ENCODE results near the gene HFM1. TPM values are rescaled to one million over a fixed set of nuclear protein-coding genes. Genes with fewer than 3 reads are reported as not detected.

HFM1 gene
- total RNA-seq, 2 donors from 2014 or later, result 0.99 to 2.9 TPM

DNA sequence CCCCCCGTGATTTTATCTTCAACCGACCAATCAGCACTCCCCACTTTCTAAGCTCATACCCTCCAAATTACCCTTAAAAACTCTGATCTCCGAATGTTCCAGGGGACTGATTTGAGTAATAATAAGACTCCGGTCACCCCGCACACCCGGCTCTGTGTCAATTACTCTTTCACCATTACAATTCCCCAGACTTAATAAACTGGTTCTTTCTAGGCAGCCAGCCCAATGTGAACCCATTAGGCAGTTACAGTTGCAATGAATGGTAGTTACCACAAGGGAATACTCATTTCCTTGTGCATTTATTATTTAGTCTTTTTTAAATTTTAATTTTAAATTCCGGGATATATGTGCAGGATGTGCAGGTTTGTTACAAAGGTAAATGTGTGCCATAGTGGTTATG lies 177.9 kb downstream of the HFM1 start:
- 66 to 72% methylated on average over 7 of the region's 7 CpGs for WGBS, 2 donors

GRCh38 chr1:91224878-91225277 lies 179.8 kb downstream of the HFM1 start:
- intact Hi-C loops (cut with DNase I), result no loop called here
- no peaks in the 10 kb centered on the region for H3K4me1 ChIP-seq
- H3K36me3 ChIP-seq (replicated peaks in 1 of 2; ENCODE audit: insufficient read depth in 1 of 2, low read depth in 2 of 2), result no peaks in the 10 kb centered on the region
- DNase-seq, result no peak
- no peak overlapping the region for H3K4me3 ChIP-seq
- 77 to 79% methylated on average over 4 of the region's 4 CpGs for WGBS, 2 donors
- H3K27ac ChIP-seq, result no peak overlapping the region
- no peaks in the 10 kb centered on the region for H3K9me3 ChIP-seq
- no peaks in the 10 kb centered on the region for H3K27me3 ChIP-seq
- TF ChIP-seq POLR2A (IDR thresholded peaks at IDR 0.05), result no peak
- no peak for TF ChIP-seq CTCF (IDR thresholded peaks at IDR 0.05)
- no peak for ATAC-seq

More for the DNA sequence above, 177.9 kb downstream of the HFM1 start:
- ATAC-seq (no peak), DNase-seq (no peak)
- Histone ChIP-seq H3K4me1 (no peaks in the 10 kb centered on the region), H3K9me3 (no peaks in the 10 kb centered on the region), H3K4me3 (no peak overlapping the region), H3K36me3 (replicated peaks in 1 of 2; ENCODE audit: insufficient read depth in 1 of 2, low read depth in 2 of 2) (no peaks in the 10 kb centered on the region), H3K27me3 (no peaks in the 10 kb centered on the region), H3K27ac (no peak overlapping the region)
- intact Hi-C loops (cut with DNase I), result no loop called here
- no peak for TF ChIP-seq CTCF (IDR thresholded peaks at IDR 0.05)
- no peak for TF ChIP-seq POLR2A (IDR thresholded peaks at IDR 0.05)

GRCh38 chr1:91221017-91221416 lies 183.6 kb downstream of the HFM1 start:
- TF ChIP-seq CTCF (IDR thresholded peaks at IDR 0.05) (no peak), POLR2A (IDR thresholded peaks at IDR 0.05) (no peak)
- Histone ChIP-seq H3K4me1 (no peaks in the 10 kb centered on the region), H3K27ac (no peak overlapping the region), H3K9me3 (peaks cover 0 to 4% (median 0%) of the 10 kb centered on the region in 3 donors), H3K27me3 (no peaks in the 10 kb centered on the region), H3K36me3 (replicated peaks in 1 of 2; ENCODE audit: insufficient read depth in 1 of 2, low read depth in 2 of 2) (no peaks in the 10 kb centered on the region), H3K4me3 (no peak overlapping the region)
- intact Hi-C loops (cut with DNase I), result no loop called here
- 81% methylated on average over 4 of the region's 4 CpGs for WGBS, 2 donors
- ATAC-seq (no peak), DNase-seq (no peak)

DNA sequence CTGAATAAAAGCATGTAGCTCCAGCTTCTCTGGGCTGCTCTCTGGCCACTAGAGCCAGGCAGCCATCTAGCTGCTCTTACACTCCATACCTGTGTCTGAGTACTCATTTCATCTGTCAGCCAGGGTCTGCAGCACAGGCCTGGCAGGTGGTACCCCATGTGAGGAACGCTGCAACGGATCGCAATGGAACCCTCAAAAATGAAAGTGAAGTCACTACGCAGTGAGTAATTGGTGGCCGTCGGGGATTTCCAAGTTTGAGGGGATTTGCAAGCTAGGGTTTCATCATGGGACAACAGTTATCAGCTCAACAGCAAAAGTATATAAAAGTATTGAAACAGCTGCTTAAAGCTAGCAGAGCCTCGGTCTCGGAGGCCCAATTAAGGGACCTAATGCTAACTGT lies 186.7 kb downstream of the HFM1 start:
- ATAC-seq (no peak), DNase-seq (no peak)
- Histone ChIP-seq H3K4me1 (no peaks in the 10 kb centered on the region), H3K36me3 (replicated peaks in 1 of 2; ENCODE audit: insufficient read depth in 1 of 2, low read depth in 2 of 2) (no peaks in the 10 kb centered on the region), H3K9me3 (peaks cover 0 to 4% (median 0%) of the 10 kb centered on the region in 3 donors), H3K4me3 (no peak overlapping the region), H3K27ac (no peak overlapping the region), H3K27me3 (no peaks in the 10 kb centered on the region)
- intact Hi-C loops (cut with DNase I), result no loop called here
- WGBS, 2 donors, result 79 to 80% methylated on average over 8 of the region's 8 CpGs
- TF ChIP-seq CTCF (IDR thresholded peaks at IDR 0.05), result no peak
- no peak for TF ChIP-seq POLR2A (IDR thresholded peaks at IDR 0.05)

Small RNAs within 50 kb of the gene (small RNA-seq; reads per million reads assigned to genes)
- not detected for gene RF00019

Other genes with a start within 250 kb of the HFM1 start
- gene CDC7, start 96.0 kb upstream of the HFM1 start, total RNA-seq, result under 1 TPM; 0.66 to 0.78 TPM

Measured in body of pancreas (tissue), 4 donors.